H54 (cell line): ENCODE measurements around the gene GLB1L3.
A peak's percentile ranks its signal among the peaks of the same experiment; 100 is the strongest.

Experiments
- DNase-seq: peaks from one replicate; pipeline ENCODE4 v3.0.0; 2011; ENCODE audit warnings: low spot score, mixed read lengths; ENCODE audit not compliant: insufficient read length
- FAIRE-seq: peaks from 3 replicates; lab custom pipeline; 2011; peaks lifted over from hg19 to GRCh38; lab: Jason Lieb, UNC
- POLR2A ChIP-seq: IDR thresholded peaks from 2 replicates; pipeline ENCODE4 v1.6.1; 2011; ENCODE audit warnings: low read depth, mild to moderate bottlenecking, low read length

Gene GLB1L3

GRCh38 chr11:134258577-134258976, 17.6 kb upstream of the GLB1L3 start:
- DNase-seq (no peak), FAIRE-seq (no peak)
- no peak for TF ChIP-seq POLR2A

GRCh38 chr11:134260503-134260902, 15.7 kb upstream of the GLB1L3 start:
- TF ChIP-seq POLR2A, result no peak
- DNase-seq (no peak), FAIRE-seq (no peak)

GRCh38 chr11:134260983-134261382, 15.2 kb upstream of the GLB1L3 start:
- TF ChIP-seq POLR2A, result no peak
- DNase-seq (no peak), FAIRE-seq (no peak)

GRCh38 chr11:134261626-134262488, 14.3 kb upstream of the GLB1L3 start:
- TF ChIP-seq POLR2A, result no peak
- no peak for FAIRE-seq
- no peak for DNase-seq

- DNase-seq (no peak), FAIRE-seq (no peak)
- no peak for TF ChIP-seq POLR2A
Measured at GRCh38 chr11:134264966-134265764, 11.0 kb upstream of the GLB1L3 start.

GRCh38 chr11:134266440-134266839, 9.7 kb upstream of the GLB1L3 start:
- DNase-seq, result no peak
- TF ChIP-seq POLR2A, result no peak
- FAIRE-seq, result no peak

GRCh38 chr11:134266841-134267251, 9.3 kb upstream of the GLB1L3 start:
- TF ChIP-seq POLR2A, result no peak
- DNase-seq, result peak; percentile 30
- peak; percentile 61 for FAIRE-seq

GRCh38 chr11:134267461-134267860, 8.7 kb upstream of the GLB1L3 start:
- TF ChIP-seq POLR2A, result no peak
- FAIRE-seq (no peak), DNase-seq (no peak)

GRCh38 chr11:134267966-134268365, 8.2 kb upstream of the GLB1L3 start:
- FAIRE-seq, result no peak
- no peak for DNase-seq
- no peak for TF ChIP-seq POLR2A

- DNase-seq, result no peak
- TF ChIP-seq POLR2A, result no peak
- FAIRE-seq, result no peak
Measured at GRCh38 chr11:134270250-134270714, 5.9 kb upstream of the GLB1L3 start.

GRCh38 chr11:134271978-134272377, 4.2 kb upstream of the GLB1L3 start:
- no peak for DNase-seq
- no peak for FAIRE-seq
- TF ChIP-seq POLR2A, result no peak

GRCh38 chr11:134272381-134273316, 3.5 kb upstream of the GLB1L3 start:
- DNase-seq (no peak), FAIRE-seq (no peak)
- no peak for TF ChIP-seq POLR2A

GRCh38 chr11:134273317-134273712, 2.9 kb upstream of the GLB1L3 start:
- no peak for TF ChIP-seq POLR2A
- no peak for DNase-seq
- no peak for FAIRE-seq
